Lower lobe of right lung (tissue), 2 donors: ENCODE results near the gene SERPINI1. TPM values are rescaled to one million over a fixed set of nuclear protein-coding genes. Genes with fewer than 3 reads are reported as not detected.
"Not testable (repeated sequence)": the region's sequence is repeated elsewhere in the genome, so short reads cannot be mapped to it uniquely, and the experiment has no call there.

Experiments
- ATAC-seq, 2 donors: fragments of 200-7000 bp; cut with Tn5 transposase; one replicate each; pipeline ENCODE4 v1.9.1; 2020 to 2022; ENCODE audit warnings: mild to moderate bottlenecking in 2 of 2, moderate library complexity in 2 of 2
- DNase-seq: peaks from one replicate; pipeline ENCODE4 v3.0.0-alpha.2; 2020
- H3K27ac ChIP-seq: fragments of 200-600 bp; one replicate; pipeline ENCODE4 v1.8.0; 2022
- H3K27me3 ChIP-seq: fragments of 200-600 bp; one replicate; pipeline ENCODE4 v1.8.0; 2022; ENCODE audit warnings: low read depth
- H3K36me3 ChIP-seq: fragments of 200-600 bp; one replicate; pipeline ENCODE4 v1.8.0; 2022; ENCODE audit warnings: mild to moderate bottlenecking
- H3K4me1 ChIP-seq: fragments of 200-600 bp; one replicate; pipeline ENCODE4 v1.8.0; 2022
- H3K4me3 ChIP-seq: fragments of 200-600 bp; one replicate; pipeline ENCODE4 v1.8.0; 2022; ENCODE audit warnings: mild to moderate bottlenecking
- H3K9me3 ChIP-seq: fragments of 200-600 bp; one replicate; pipeline ENCODE4 v1.8.0; 2022
- CTCF ChIP-seq: fragments of 200-600 bp; IDR thresholded peaks from one replicate; pipeline ENCODE4 v1.8.0; 2022; ENCODE audit warnings: antibody characterized with exemption, mild to moderate bottlenecking
- intact Hi-C: fragments of 100-400 bp; cut with DNase I; formaldehyde crosslinking; loops from one replicate; pipeline ENCODE4 v1.11.0; 2022
- total RNA-seq: library from RNA; stranded (reverse); fragmentation: NEBNext Ultra II Directional; extraction: Animal tissue kit (Norgen Biotek cat#: 25700); gene quantifications from one replicate; pipeline ENCODE4 v1.2.1, GENCODE V29; 2021
- donor health status: DM: no; HTN: yes; CAD: no; lungs with severe emphysema.

SERPINI1 gene
- total RNA-seq, 1 donor from 2014 or later, result 6.7 TPM

- H3K27me3 ChIP-seq, result no peaks in the 10 kb centered on the region
- intact Hi-C loops, result no loop called here
- no peaks in the 10 kb centered on the region for H3K36me3 ChIP-seq
- H3K4me3 ChIP-seq, result no peak overlapping the region
- DNase-seq (no peak), ATAC-seq (no peak)
- H3K27ac ChIP-seq, result no peak overlapping the region
- TF ChIP-seq CTCF, result no peak
- no peaks in the 10 kb centered on the region for H3K4me1 ChIP-seq
- H3K9me3 ChIP-seq, result no peaks in the 10 kb centered on the region
Measured at GRCh38 chr3:167821248-167821805, 85.8 kb downstream of the SERPINI1 start.

GRCh38 chr3:167823738-167824137 is 88.2 kb downstream of the SERPINI1 start:
- H3K27ac ChIP-seq, result no peak overlapping the region
- no peak for TF ChIP-seq CTCF
- H3K4me1 ChIP-seq, result no peaks in the 10 kb centered on the region
- intact Hi-C loops, result no loop called here
- DNase-seq (no peak), ATAC-seq (no peak)
- no peaks in the 10 kb centered on the region for H3K27me3 ChIP-seq
- H3K36me3 ChIP-seq, result no peaks in the 10 kb centered on the region
- no peaks in the 10 kb centered on the region for H3K9me3 ChIP-seq
- H3K4me3 ChIP-seq, result no peak overlapping the region

DNA sequence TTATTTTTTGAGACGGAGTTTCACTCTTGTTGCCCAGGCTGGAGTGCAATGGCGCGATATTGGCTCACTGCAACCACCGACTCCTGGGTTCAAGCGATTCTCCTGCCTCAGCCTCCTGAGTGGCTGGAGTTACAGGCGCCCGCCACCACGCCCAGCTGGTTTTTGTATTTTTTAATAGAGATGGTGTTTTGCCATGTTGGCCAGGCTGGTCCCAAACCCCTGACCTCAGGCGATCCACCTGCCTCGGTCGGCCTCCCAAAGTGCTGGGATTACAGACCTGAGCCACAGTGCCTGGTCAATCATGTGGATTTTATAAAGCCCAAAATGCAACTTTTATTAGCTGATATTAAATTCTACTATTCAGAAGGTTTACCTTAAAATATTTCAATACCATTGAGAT is 92.1 kb downstream of the SERPINI1 start:
- DNase-seq, intact Hi-C loops, H3K4me3 ChIP-seq, H3K9me3 ChIP-seq, H3K36me3 ChIP-seq, ATAC-seq, H3K27me3 ChIP-seq, H3K4me1 ChIP-seq, H3K27ac ChIP-seq: not testable (repeated sequence)

GRCh38 chr3:167829071-167829470 is 93.5 kb downstream of the SERPINI1 start:
- H3K36me3 ChIP-seq, result no peaks in the 10 kb centered on the region
- TF ChIP-seq CTCF, result no peak
- DNase-seq, result no peak
- H3K9me3 ChIP-seq, result no peaks in the 10 kb centered on the region
- H3K27me3 ChIP-seq, result no peaks in the 10 kb centered on the region
- H3K4me3 ChIP-seq, result no peak overlapping the region
- H3K27ac ChIP-seq, result no peak overlapping the region
- intact Hi-C loops, result no loop called here
- ATAC-seq, result no peak
- H3K4me1 ChIP-seq, result no peaks in the 10 kb centered on the region

DNA sequence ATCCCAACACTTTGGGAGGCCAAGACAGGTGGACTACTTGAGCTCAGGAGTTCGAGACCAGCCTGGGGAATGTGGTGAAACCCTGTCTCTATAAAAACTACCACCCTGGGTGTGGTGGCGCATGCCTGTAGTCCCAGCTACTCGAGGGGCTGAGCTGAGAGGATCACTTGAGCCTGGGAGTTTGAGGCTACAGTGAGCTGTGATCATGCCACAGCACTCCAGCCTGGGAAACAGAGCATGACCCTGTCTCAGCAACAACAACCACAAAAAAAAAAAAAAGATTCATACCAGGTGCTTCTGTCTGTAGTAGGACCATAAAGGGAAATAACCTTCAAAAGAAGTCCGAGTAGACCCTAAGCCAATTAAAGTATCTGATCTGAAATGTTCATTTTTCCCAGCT is 94.5 kb downstream of the SERPINI1 start:
- no peak overlapping the region for H3K4me3 ChIP-seq
- no peaks in the 10 kb centered on the region for H3K27me3 ChIP-seq
- intact Hi-C loops, result no loop called here
- TF ChIP-seq CTCF, result no peak
- no peaks in the 10 kb centered on the region for H3K4me1 ChIP-seq
- H3K27ac ChIP-seq, result no peak overlapping the region
- no peak for ATAC-seq
- DNase-seq, result no peak
- H3K36me3 ChIP-seq, result no peaks in the 10 kb centered on the region
- H3K9me3 ChIP-seq, result no peaks in the 10 kb centered on the region

DNA sequence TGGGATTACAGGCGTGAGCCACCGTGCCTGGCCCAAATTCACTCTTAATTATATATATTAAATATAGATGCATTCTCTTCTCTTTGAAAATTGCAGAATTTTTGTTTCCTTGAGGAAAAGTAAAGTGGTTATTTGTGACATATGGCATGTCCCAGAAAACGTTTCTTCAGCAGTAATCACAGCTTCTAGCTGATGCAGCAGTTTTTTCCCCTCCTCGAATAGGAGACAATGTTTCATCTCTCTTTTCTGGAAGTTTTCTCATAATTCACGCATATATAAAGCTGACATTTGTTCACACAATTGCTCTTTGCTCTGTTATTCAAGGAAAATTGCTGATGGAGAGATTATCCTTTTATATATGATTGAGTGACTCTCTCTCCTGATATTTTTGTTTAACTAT is 99.8 kb downstream of the SERPINI1 start:
- no peak for DNase-seq
- H3K36me3 ChIP-seq, result no peaks in the 10 kb centered on the region
- no peaks in the 10 kb centered on the region for H3K4me1 ChIP-seq
- intact Hi-C loops, result no loop called here
- no peak for TF ChIP-seq CTCF
- H3K27ac ChIP-seq, result no peak overlapping the region
- ATAC-seq, result no peak
- no peaks in the 10 kb centered on the region for H3K9me3 ChIP-seq
- H3K4me3 ChIP-seq, result no peak overlapping the region
- H3K27me3 ChIP-seq, result no peaks in the 10 kb centered on the region
